AML-193 (cell line): ENCODE measurements around the gene CCDC73.
"Not testable (repeated sequence)": the region's sequence is repeated elsewhere in the genome, so short reads cannot be mapped to it uniquely, and the experiment has no call there.

Source experiments
- DNase-seq, 2 experiments: peaks; one replicate each; lab custom pipeline; 2025; lab: John Stamatoyannopoulos, UW

The CCDC73 gene

DNA sequence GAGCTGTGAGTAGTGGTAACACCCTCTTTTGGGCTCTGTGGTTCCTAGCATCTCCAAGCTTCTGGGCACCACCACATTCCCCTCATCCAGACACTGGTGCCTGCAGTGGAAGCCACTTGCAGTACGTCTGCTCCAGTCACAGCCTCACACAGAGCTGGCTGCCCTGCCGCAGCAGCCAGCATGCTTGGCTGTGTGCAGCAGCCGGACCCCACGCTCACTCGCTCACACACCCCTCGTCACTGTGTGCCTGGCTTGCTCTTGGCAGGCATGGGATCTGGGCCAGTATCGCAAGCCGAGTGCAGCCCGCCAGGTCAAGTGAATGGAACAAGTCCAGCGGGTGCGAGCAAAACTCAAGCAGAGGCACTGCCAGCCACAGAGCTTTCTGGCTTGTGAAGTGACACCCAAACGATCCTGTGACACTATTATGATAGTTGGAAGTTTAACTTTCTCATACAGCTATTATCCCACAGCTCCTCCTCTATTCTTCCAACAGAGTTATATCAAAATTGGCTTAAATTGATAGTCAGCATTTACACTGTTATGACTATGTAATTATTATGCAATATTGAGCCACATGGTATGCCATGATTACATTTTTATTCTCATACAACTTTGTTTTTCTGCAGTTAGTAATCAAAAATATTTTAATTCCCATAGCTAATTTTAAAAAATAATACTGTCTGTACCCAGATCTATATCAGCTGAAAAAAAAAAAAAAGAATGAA, 89.0 kb downstream of the CCDC73 start:
- DNase-seq = no peak

DNA sequence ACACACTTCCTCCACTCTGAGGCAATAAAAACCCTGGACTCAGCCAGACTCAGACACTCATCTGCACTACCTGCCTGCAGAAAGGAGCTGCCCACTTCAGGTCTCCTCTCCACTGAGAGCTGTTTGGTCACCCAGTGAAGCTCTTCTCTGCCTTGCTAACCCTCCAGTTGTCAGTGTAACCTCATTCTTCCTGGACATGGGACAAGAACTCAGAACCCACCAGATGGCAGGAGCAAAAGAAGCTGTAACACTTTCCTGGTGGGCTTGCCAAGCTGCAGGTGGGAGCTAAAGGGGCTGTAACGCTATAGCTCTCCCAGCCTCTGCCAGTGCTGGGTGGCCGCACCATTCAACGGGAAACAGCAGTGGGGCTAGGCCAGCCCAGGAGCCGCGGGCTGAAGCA, 89.7 kb downstream of the CCDC73 start:
- DNase-seq = no peak

DNA sequence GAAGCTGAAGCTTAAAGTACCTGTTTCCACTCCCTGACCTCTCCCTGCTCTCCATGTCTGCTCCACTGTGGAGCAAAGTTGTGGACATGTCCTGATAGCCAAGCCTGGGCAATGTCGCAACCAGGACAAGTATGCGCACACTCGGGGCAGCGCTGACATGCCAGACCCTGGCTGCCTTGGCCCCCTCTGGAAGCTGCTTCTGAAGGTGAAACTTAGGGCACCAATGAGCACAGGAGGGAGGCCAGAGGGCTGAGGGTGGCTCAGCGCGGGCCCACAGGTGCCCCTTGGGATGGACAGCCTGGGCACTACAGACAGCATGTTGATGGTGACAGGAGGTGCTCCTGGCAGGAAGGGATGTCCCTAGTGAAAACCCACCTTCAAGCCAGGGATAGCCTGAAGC, 90.2 kb downstream of the CCDC73 start:
- no peak for DNase-seq

DNA sequence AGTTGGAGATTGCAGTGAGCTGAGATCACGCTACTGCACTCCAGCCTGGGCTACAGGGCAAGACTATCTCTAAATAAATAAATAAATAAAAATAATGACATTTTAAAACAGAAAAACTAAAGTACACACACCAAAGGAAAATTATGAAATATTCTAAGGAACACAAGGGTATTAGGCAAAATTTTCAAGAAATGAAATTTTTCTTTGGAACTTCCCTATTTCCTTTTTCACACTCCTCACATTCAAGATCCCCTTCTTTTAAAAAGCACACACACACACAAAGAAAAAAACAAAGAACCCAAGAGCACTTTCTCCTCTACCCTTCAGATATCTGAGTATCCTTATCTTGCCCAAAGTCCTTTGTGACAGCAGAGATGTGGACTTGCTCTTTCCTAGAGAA, 92.8 kb downstream of the CCDC73 start:
- no peak for DNase-seq

DNA sequence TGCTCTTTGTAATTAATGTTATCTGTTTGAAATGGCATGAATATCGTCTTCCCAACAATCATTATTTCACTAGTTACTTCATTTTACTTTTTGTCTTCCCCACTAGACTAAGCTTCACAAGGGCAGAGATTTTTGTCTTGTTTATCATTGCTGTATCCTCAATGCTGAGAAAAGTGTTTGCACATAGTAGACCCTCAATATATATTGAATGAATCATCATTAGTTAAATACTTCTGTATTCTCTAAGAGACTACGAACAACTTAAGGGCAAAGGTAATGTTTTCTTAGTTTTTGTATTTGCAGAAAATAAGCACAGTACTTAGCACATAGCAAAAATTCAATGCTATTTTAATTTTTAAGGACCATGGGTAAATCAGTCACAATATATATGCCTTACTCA, 95.9 kb downstream of the CCDC73 start:
- DNase-seq = no peak

DNA sequence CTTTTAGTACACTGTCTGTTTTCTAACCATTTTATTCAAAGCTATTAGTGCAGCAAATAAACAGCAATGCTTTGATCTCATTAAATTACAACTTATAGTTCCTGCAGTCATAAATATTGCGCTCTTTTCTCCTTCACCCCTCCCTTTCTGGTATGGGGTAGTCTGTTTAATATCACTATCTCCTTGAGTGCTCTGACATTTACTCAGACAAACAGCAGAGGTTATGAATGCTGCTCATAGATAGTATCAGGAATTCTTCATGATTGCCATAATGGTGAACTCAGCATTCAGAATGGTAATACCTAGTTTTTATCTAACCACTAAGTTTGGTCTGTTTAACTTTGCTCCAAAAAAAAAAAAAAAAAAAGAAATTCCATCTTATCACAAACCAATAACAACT, 123.4 kb downstream of the CCDC73 start:
- DNase-seq = no peak

DNA sequence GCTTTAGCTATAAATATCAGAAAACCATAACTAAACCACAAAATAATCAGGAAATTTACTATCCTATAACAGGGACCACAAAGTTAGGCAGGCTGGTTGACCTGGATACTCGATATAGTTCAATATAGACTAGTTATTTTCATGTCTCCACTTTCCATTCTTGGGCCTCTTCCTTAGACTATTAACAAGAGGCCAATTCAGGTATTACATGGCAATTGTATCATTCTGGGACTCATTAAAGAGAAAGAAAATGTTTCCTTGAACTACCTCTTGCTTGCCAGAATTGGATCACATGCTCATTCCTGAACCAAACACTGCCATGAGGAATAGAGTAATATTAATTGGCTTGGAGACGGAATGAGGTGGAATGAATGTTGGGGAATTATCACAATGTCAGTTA, 134.8 kb downstream of the CCDC73 start:
- no peak for DNase-seq

DNA sequence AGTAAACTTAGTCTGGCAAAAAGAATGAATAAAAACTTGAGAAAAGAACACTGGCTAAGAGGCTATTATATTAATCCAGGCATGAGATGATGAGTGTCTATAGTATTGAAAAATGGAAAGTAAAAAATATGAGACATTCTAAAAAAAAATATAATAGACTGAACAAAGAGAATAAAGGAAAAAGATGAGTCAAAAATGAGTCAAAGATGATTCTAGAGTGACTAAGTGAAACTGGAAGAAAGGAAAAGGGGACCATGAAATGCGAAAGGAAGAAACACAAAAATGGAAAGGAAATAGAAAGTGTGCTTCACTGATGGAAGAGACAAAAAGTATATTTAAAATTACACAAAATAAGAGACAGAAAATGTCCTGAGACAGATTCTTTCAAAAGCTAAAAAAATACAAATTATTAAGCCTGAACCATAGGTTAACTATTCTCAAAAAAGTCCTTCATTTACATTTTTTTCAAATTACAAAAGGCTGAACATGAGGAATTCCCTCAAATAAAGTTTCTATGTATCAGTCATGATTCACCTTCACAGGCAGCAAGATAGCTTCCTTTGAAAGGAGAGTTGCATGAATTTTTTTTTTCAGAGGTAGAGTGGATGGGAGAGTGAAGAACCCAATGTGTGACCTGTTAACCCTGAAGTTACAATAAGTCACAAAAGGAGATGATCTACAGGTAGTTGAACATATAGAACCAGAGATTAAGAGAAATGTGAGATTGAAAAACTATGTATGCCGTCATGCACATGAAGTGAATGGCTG, 135.6 kb downstream of the CCDC73 start:
- DNase-seq = no peak

DNA sequence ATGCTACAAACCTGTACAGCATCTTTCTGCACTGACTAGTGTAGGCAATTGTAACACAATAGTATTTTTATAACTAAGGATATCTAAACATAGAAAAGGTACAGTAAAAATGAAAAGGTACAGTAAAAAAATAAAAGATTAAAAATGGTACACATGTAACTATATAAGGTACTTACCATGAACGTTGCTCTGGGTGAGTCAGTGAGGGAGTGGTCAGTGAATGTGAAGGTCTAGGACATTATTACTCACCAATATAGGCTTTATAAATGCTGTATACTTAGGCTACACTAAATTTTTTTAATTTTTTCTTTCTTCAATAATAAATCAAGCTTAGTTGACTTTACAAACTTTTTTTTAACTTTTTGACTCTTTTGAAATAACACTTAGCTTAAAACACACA, 150.9 kb downstream of the CCDC73 start:
- DNase-seq = no peak

DNA sequence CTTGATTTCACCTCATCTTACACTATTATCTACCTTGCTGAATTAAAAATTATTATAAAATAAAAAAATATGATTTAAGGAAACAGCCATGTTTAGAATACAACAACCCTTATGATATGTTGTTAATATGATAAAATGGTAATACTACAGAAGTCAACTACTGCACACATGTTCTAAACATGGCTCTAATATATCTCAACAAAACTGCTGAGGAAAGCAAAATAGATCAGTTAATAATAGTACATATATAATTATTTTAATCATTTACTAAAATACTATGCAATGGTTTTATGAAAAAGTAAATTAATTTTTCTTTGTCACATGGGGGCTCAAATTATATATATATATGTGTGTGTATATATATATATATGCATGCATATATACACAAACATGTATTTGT, 153.1 kb downstream of the CCDC73 start:
- DNase-seq = no peak

DNA sequence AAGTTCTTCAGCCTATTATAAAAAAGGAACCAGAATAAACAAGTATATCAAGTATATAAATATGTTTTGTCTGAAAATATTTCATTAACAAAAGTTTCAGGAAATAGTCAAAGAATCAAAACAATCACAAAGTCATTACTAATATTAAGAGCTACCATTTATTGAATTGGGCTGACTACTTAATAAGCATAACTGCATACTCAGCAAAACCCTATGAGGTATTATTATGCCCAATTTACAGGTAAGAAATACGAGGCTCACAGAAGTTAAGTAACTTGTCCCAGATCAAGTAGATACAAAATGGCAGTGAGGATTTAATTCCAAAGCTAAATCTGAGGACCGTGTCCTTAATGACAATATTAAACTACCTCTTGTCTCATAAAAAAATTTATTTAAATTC, 158.6 kb downstream of the CCDC73 start:
- DNase-seq = no peak

DNA sequence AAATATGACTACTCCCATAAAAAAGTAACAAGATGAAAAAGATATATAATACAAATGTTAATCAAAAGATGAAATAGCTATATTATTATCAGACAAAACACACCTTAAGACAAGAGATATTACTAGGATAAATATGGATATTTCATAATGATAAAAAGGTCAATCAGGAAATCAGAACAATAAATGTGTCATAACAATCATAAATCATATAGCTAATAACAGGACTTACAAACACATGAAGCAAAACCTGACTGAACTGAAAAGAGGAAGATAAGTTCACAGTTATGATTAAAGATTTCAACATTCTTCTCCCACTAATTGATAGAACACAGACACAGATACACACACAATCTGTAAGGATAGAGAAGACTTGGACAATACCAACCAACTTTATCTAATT, 163.6 kb downstream of the CCDC73 start:
- peak; percentile 18 to 40 for DNase-seq

DNA sequence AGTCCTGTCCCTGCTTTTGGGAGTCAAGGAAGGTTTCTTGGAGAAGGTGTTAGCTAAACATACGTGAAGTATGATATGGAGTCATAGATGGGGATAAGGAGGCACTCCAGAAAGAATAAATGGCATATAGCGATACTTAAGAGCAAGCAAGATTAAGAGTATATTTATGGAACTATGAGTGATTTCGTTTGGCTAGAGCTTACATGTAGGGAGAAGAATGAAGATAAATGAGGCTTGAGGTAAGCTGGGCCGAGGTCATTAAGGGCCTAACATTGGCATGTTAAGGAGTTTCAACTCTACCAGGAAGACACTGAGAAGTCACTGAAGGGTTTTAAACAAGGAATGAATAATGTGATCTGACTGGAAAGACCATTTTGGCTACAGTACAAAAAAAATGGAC, 177.6 kb downstream of the CCDC73 start:
- DNase-seq = no peak

DNA sequence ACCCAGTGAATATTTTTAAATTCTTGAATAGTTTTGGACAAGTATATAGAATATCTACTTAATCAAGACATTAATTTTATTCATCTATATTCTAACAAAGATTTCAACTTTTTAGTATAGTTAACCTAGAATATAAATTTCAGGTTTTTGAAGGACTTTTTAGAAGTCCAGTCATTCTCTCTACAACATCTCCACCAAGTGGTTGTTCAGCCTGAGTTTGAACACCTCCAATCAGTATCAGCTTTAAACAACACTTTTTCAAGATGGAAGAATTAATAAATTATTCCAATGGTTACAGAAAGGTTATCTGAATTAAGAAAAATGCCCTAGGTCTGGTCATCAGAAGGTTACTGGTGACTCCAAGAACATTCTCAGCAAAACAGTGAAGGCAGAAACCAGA, 179.0 kb downstream of the CCDC73 start:
- peak; percentile 29 to 38 for DNase-seq

DNA sequence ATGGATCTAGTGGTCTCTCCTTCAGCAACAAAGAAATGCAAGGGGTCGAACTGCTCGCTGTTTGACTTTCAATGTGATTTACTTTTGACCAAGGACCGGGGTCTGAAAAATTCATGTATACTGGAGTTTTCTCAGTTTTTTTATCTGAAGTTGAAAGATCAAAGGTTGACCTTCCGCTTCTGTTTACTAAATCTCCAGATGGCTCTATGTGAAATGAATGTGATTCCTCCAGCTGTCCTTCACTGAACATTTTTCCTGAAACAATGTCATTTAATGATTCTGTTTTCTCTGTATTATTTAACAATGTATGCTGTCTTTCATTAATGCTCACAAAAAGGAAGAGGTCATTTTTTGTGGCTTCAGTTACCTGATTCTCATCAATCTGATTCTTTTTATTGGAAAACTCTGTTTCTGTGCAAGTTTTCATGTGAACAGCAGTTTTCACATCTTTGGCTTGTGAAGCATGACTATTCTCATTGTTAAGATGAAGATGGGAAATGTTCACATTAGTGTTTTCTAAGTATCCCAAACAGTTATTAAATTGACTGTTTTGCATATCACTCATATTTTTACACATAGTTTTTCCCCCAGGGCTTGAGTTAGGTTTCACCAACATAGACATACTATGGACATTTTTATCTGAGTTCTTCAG, 180.8 kb downstream of the CCDC73 start:
- no peak for DNase-seq

DNA sequence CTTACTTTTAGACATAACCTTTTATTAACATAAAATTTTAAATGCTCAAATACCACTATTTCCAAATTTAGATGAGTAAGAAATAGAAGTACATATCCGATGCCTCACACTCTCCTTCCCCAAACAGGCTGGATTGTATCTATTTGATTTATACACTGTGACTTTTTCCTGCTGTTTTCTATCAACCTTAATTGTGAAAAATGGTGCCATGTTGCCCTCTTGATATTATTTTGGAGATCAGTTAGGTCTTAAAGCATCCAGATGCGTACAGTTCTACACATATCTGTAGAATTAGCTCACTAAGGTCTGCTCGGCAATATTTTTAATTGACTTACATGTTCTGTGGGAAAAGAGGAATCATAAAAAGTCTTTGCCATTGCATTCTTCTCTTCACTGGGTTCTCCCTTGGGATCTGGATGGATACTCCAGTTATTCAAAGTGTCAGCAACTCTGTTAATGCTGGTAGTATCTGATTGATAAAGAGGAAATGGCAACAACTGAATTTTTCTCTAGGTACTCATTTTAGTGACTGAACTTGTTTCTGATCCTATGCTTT, 183.6 kb downstream of the CCDC73 start:
- DNase-seq = no peak

DNA sequence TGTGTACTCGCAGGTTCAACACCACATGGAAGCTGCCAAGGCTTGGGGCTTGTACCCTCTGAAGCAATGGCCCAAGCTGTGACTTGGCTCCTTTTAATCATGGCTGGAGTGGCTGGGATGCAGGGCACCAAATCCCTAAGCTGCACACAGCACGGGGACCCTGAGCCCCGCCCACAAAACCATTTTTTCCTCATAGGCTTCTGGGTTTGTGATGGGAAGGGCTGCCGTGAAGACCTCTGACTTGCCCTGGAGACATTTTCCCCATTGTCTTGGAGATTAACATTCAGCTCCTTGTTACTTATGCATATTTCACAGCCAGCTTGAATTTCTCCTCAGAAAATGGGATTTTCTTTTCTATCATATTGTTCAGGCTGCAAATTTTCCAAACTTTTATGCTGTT, 185.6 kb downstream of the CCDC73 start:
- DNase-seq = not testable (repeated sequence)

DNA sequence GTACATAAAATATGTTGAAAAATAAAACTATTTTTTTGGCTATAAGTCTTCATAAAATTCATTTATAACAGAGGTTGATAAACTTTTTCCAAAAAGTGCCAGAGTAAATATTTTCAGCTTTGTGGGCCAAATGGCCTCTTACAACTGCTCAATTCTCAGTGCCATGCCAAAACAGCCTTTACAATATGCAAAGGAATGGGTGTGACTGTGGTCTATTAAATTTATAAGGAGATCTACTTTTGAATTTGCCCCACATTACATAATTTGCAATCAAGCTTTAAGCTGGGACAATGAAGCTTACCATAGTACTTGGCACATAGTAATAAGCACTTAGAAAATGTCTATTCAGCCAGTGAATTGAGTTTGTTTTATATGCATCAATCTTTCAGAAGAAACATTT, 188.2 kb downstream of the CCDC73 start:
- DNase-seq = no peak

DNA sequence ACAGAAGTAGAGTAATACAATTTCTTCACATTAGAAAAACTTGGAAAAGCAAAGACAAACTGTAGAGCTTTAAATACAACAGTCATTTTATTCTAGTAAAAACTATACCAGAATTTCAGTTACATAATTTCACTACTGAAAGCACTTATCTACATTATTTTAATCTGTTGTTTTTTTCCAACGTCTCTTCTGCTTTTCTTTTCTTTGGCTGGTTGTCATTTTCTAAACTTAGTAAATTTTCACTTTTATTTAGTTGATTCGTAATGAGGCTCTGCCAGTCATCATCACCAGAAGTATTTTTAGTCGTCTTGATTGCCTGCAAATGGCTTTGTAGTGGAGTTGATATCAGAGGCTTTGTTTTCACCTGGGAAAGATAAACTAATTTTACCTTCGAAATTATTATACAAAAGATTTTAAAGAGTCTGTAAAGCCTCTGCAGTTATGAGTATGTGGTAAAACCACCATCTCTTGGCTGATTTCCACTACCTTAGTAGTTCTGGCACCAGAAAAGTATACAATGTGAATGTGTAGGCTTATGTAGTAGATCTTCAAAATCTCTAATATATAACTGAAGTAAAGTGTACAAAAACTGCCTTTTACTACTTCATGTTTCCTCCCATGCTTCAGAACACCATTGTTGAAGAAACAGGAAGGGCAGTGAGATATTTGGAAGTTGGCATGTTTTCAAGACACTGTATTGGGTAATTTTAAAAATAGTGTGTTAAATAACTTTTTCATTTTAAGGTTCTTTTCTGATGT, 191.6 kb downstream of the CCDC73 start:
- DNase-seq = peak; percentile 25 to 38

DNA sequence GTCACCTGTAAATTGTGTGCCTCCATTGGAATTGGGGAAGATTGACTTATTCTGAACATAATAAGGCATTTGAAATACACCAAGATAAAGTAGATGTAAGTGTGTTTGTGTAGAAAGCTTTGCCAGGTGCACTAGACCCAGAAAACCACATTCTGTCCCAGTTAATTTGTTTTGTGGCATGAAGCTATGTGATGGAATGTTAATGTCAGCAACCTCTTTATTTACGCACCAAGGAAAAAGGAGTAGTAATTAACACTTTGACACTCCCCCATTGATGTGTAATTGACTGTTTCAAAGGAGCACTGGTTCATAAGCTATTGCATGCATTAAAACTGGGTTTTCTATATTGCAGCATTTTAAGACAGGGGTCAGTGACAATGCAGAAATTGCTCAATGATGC, 196.5 kb downstream of the CCDC73 start:
- DNase-seq = no peak

DNA sequence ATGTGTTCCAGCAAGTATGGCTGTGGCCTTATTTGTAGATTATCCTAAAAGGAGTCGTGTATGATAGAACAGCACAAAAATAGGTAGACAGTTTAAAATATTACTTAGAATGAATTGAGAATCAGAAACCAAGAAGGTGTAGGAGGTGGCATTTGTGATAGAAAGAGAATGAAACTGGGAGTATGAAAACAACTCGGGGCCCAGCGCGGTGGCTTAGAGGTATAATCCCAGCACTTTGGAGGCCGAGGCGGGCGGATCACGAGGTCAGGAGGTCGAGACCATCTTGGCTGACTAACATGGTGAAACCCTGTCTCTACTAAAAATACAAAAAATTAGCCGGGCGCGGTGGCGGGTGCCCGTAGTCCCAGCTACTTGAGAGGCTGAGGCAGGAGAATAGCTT, 198.3 kb downstream of the CCDC73 start:
- DNase-seq = not testable (repeated sequence)

DNA sequence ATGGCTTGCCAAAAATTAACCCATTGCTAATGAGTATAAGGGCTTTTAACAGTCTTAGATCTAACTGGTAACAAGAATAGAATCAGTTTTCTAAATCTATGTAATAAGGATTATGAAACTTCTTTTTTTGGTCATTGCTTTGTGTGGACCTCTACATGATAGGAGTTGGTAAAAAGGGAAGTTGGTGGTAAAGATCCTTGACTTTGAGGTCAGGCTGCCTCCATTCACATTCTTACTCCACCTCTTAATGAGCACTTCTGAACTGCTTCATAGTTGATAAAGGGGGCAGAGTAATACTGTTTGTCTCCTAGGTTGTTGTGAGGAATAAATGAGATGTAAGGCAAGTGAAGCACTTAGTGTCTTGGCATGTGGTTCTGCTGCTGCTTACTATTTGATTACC, 200.2 kb downstream of the CCDC73 start:
- peak; percentile 91 to 96 for DNase-seq
